B cell (primary cell): Measurements from ENCODE around the gene DUSP1. TPM values are rescaled to one million over a fixed set of nuclear protein-coding genes. Genes with fewer than 3 reads are reported as not detected.

Experiments used
- ATAC-seq: fragments of 200-7000 bp; cut with Tn5 transposase; one replicate; pipeline ENCODE4 v1.10.0; 2021; ENCODE audit warnings: low read depth, mild to moderate bottlenecking, moderate number of reproducible peaks, moderate library complexity
- CTCF ChIA-PET: fragments of 350-600 bp; sonication (Branson Sonifier 250); formaldehyde crosslinking; loops from one replicate; lab custom pipeline; 2021; ENCODE audit warnings: antibody characterized with exemption, inconsistent platforms; lab: Charles Lee
- POLR2A ChIA-PET: fragments of 350-600 bp; sonication (Branson Sonifier 250); formaldehyde crosslinking; loops from one replicate; lab custom pipeline; 2021; ENCODE audit warnings: antibody characterized with exemption; lab: Charles Lee
- DNase-seq: peaks from one replicate; pipeline ENCODE4 v3.0.0; 2013
- H2AFZ ChIP-seq: 2 replicates; pipeline ENCODE4 v1.6.1; 2012; ENCODE audit warnings: mild to moderate bottlenecking, low read depth, low read length; ENCODE audit not compliant: insufficient read depth, poor library complexity, severe bottlenecking
- H3K27ac ChIP-seq, 2 donors: 1 replicate in 1 of 2; 2 replicates in 1 of 2; pipeline ENCODE4 v1.5.1; 2012 to 2013; ENCODE audit warnings: low read length in 2 of 2, mild to moderate bottlenecking in 2 of 2, moderate library complexity in 1 of 2
- H3K27me3 ChIP-seq, 4 experiments: fragments of 200-600 bp in 1 of 4; sonication (generic) in 1 of 4; replicated peaks in 1 of 4; 1 replicate in 2 of 4; 2 replicates in 2 of 4; pipeline versions ENCODE4 v1.6.1 to v1.7.0; 2013 to 2016; ENCODE audit warnings: low read length in 3 of 4, mild to moderate bottlenecking in 2 of 4, mixed read lengths in 1 of 4, moderate library complexity in 1 of 4; ENCODE audit not compliant: insufficient read depth in 4 of 4, control insufficient read depth in 3 of 4; ENCODE audit errors: control extremely low read depth in 1 of 4
- H3K36me3 ChIP-seq, 2 experiments: replicated peaks in 1 of 2; 1 replicate in 1 of 2; 2 replicates in 1 of 2; pipeline versions ENCODE4 v1.6.1 to v1.7.1; 2013; ENCODE audit warnings: low read length in 1 of 2; ENCODE audit not compliant: insufficient read depth in 2 of 2, control insufficient read depth in 1 of 2; ENCODE audit errors: control extremely low read depth in 1 of 2, extremely low read depth in 1 of 2
- H3K4me1 ChIP-seq, 2 donors: fragments of 200-600 bp in 1 of 2; sonication (generic) in 1 of 2; 1 replicate in 1 of 2; 2 replicates in 1 of 2; pipeline versions ENCODE4 v1.5.1 to v1.6.1; 2013 to 2017; ENCODE audit warnings: low read length in 2 of 2; ENCODE audit not compliant: control insufficient read depth in 2 of 2, insufficient read depth in 2 of 2
- H3K4me2 ChIP-seq: replicated peaks from 2 replicates; pipeline ENCODE3; 2012; ENCODE audit warnings: mild to moderate bottlenecking, low read depth, low read length; ENCODE audit not compliant: poor library complexity, severe bottlenecking
- H3K4me3 ChIP-seq, 5 experiments: fragments of 200-600 bp in 1 of 5; sonication (generic) in 1 of 5; 1 replicate in 3 of 5; 2 replicates in 2 of 5; pipeline versions ENCODE4 v1.5.1 to v1.7.0; 2011 to 2016; ENCODE audit warnings: low read length in 4 of 5, mild to moderate bottlenecking in 4 of 5, low read depth in 2 of 5, control low read depth in 1 of 5, moderate library complexity in 1 of 5; ENCODE audit not compliant: insufficient read depth in 1 of 5; ENCODE audit errors: control extremely low read depth in 1 of 5, extremely low read depth in 1 of 5
- H3K79me2 ChIP-seq: fragments of 200-600 bp; sonication (generic); one replicate; pipeline ENCODE4 v1.6.0; 2016; ENCODE audit warnings: low read length; ENCODE audit not compliant: control insufficient read depth, insufficient read depth
- H3K9ac ChIP-seq: fragments of 200-600 bp; sonication (generic); 2 replicates; pipeline ENCODE4 v1.6.1; 2017; ENCODE audit warnings: mild to moderate bottlenecking, low read length, moderate library complexity
- H3K9me3 ChIP-seq, 3 donors: one replicate each; pipeline versions ENCODE4 v1.6.1 to v1.7.1; 2013; ENCODE audit warnings: low read length in 2 of 3; ENCODE audit not compliant: control insufficient read depth in 2 of 3, insufficient read depth in 1 of 3; ENCODE audit errors: control extremely low read depth in 1 of 3
- H4K20me1 ChIP-seq: 2 replicates; pipeline ENCODE4 v1.6.0; 2012; ENCODE audit warnings: mild to moderate bottlenecking, low read length; ENCODE audit not compliant: insufficient read depth, control insufficient read depth, poor library complexity, severe bottlenecking
- H3K27ac Mint-ChIP-seq: one replicate; pipeline ENCODE4 v1.8.0; 2021; ENCODE audit warnings: mixed read lengths
- H3K27me3 Mint-ChIP-seq: one replicate; pipeline ENCODE4 v1.8.0; 2021; ENCODE audit warnings: mixed read lengths
- H3K4me1 Mint-ChIP-seq: one replicate; pipeline ENCODE4 v1.8.0; 2021; ENCODE audit warnings: mixed read lengths
- H3K4me3 Mint-ChIP-seq: one replicate; pipeline ENCODE4 v1.8.0; 2021; ENCODE audit warnings: mixed read lengths
- H3K9me3 Mint-ChIP-seq: one replicate; pipeline ENCODE4 v1.8.0; 2022; ENCODE audit warnings: mixed read lengths; ENCODE audit not compliant: insufficient read depth
- CTCF ChIP-seq: fragments of 200-600 bp; IDR thresholded peaks from one replicate; pipeline ENCODE4 v1.8.0; 2022; ENCODE audit warnings: antibody characterized with exemption, mild to moderate bottlenecking
- EZH2 ChIP-seq: IDR thresholded peaks from 2 replicates; pipeline ENCODE4 v1.6.1; 2012; ENCODE audit warnings: borderline replicate concordance, low read depth, mild to moderate bottlenecking, moderate library complexity, low read length; ENCODE audit not compliant: insufficient read depth, poor library complexity, severe bottlenecking
- WGBS: methylation state at CpG from one replicate; pipeline ENCODE4 v1.1.5; 2013; ENCODE audit warnings: missing lambda C conversion rate; ENCODE audit not compliant: insufficient coverage; 5-methylcytosine and 5-hydroxymethylcytosine counted together
- intact Hi-C: fragments of 100-400 bp; cut with micrococcal nuclease; formaldehyde crosslinking; loops from one replicate; pipeline ENCODE4 v1.10.0; 2022
- polyA plus RNA-seq: library from polyadenylated mRNA; depleted of rRNA; stranded (reverse); fragments of >200 nt; gene quantifications from 2 replicates; pipeline ENCODE4 v1.2.3, GENCODE V29; 2012
- total RNA-seq, 2 donors: library from RNA; stranded (reverse); fragments of 120-200 nt in 1 of 2; gene quantifications; 1 replicate in 1 of 2; 2 replicates in 1 of 2; pipeline versions ENCODE4 v1.2.3 to v1.2.4, GENCODE V29; 2013 to 2022

Gene DUSP1
- total and polyA plus RNA-seq, 2 donors (not counting 1 experiment from before 2014, with no cell fraction given): 71.2 to 4,228 TPM

- Histone ChIP-seq H3K4me2 (peak overlapping the region; percentile 76), H2AFZ (peak overlapping the region; percentile 31), H4K20me1 (no peaks in the 10 kb centered on the region), H3K36me3 (no peaks in the 10 kb centered on the region), H3K4me1 (peaks cover 8 to 12% of the 10 kb centered on the region in 2 donors), H3K9me3 (peaks cover 0 to 4% (median 0%) of the 10 kb centered on the region in 3 donors), H3K4me3 (peak overlapping the region; percentile 57 to 70 (median 62)), H3K27me3 (no peaks in the 10 kb centered on the region), H3K9ac (peak overlapping the region; percentile 72), H3K27ac (peak overlapping the region; percentile 94 to 95), H3K79me2 (no peaks in the 10 kb centered on the region)
- Mint-ChIP-seq H3K27ac (peak overlapping the region; percentile 92), H3K4me1 (peaks cover 13% of the 10 kb centered on the region), H3K4me3 (peak overlapping the region; percentile 84), H3K27me3 (no peaks in the 10 kb centered on the region), H3K9me3 (no peaks in the 10 kb centered on the region)
- DNase-seq: peak; percentile 95
- intact Hi-C loops: loop anchor here (1.0 kb wide), 7 partner anchors 27 to 176 kb away; partner anchors contain the start of genes ATP6V0E1, ERGIC1 and RPL26L1
- peak; percentile 100 for ATAC-seq
- CTCF ChIA-PET: interaction anchor here (0.6 to 1.6 kb wide), 9 partner anchors 10 to 335 kb away, joined by 3 to 6 read pairs (median 4); partner anchors contain the start of gene DUSP1
- WGBS: 51% methylated on average over 18 of the region's 24 CpGs
- POLR2A ChIA-PET: interaction anchor here (0.8 to 2.7 kb wide), 8 partner anchors 23 to 45 kb away, joined by 3 to 29 read pairs (median 6); partner anchors contain the start of gene DUSP1
- TF ChIP-seq EZH2 (no peak), CTCF (no peak)
Measured at GRCh38 chr5:172806897-172807672, 36.1 kb upstream of the DUSP1 start.
